Thyroid gland (tissue), 4 donors: ENCODE measurements around the gene STK24. TPM values are rescaled to one million over a fixed set of nuclear protein-coding genes. Genes with fewer than 3 reads are reported as not detected.
A peak's percentile ranks its signal among the peaks of the same experiment; 100 is the strongest.

Experiments used
- DNase-seq, 2 donors: peaks; one replicate each; pipeline ENCODE4 v3.0.0-alpha.2; 2019
- H3K27ac ChIP-seq, 3 donors: fragments of 200-600 bp; sonication (generic); 1 replicate in 2 of 3; 2 replicates in 1 of 3; pipeline ENCODE4 v1.5.1; 2016 to 2019; ENCODE audit warnings: mild to moderate bottlenecking in 1 of 3, moderate library complexity in 1 of 3
- H3K27me3 ChIP-seq: fragments of 200-600 bp; sonication (generic); one replicate; pipeline ENCODE4 v1.5.1; 2019
- H3K36me3 ChIP-seq, 2 donors: fragments of 200-600 bp; sonication (generic); one replicate each; pipeline ENCODE4 v1.5.1; 2016 to 2019
- H3K4me1 ChIP-seq, 2 donors: fragments of 200-600 bp; sonication (generic); one replicate each; pipeline ENCODE4 v1.5.1; 2017 to 2019
- H3K4me3 ChIP-seq, 3 donors: fragments of 200-600 bp; sonication (generic); replicated peaks in 1 of 3; 1 replicate in 2 of 3; 2 replicates in 1 of 3; pipeline ENCODE4 v1.5.1; 2016; ENCODE audit warnings: mild to moderate bottlenecking in 1 of 3
- H3K9me3 ChIP-seq: fragments of 200-600 bp; sonication (generic); one replicate; pipeline ENCODE4 v1.5.1; 2017
- POLR2A ChIP-seq, 2 donors: fragments of 450-650 bp; IDR thresholded peaks; one replicate each; pipeline ENCODE4 v1.6.1; 2017; ENCODE audit warnings: antibody characterized with exemption in 2 of 2, mild to moderate bottlenecking in 2 of 2, moderate library complexity in 1 of 2
- WGBS, 2 donors: methylation state at CpG; one replicate each; pipeline ENCODE4 v1.1.5; 2017; 5-methylcytosine and 5-hydroxymethylcytosine counted together
- intact Hi-C: fragments of 100-400 bp; cut with DNase I; formaldehyde crosslinking; loops from one replicate; pipeline ENCODE4 v1.15.1; 2023
- total RNA-seq, 4 donors: library from RNA; depleted of rRNA; stranded (reverse); fragments of >200 nt; gene quantifications; one replicate each; pipeline ENCODE4 v1.2.3, GENCODE V29; 2016
- TF ChIP-seq, protein P1 (sequence below), 6 experiments: fragments of 200-600 bp in 3 of 6; fragments of 450-650 bp in 3 of 6; sonication (generic) in 3 of 6; IDR thresholded peaks; one replicate each; pipeline ENCODE4 v1.5.1; 2016 to 2019; ENCODE audit warnings: antibody characterized with exemption in 6 of 6, mild to moderate bottlenecking in 2 of 6, inconsistent platforms in 1 of 6, moderate library complexity in 1 of 6

STK24 gene
- total RNA-seq, 4 donors from 2014 or later, result 74.5 to 102 (median 90.7) TPM

DNA sequence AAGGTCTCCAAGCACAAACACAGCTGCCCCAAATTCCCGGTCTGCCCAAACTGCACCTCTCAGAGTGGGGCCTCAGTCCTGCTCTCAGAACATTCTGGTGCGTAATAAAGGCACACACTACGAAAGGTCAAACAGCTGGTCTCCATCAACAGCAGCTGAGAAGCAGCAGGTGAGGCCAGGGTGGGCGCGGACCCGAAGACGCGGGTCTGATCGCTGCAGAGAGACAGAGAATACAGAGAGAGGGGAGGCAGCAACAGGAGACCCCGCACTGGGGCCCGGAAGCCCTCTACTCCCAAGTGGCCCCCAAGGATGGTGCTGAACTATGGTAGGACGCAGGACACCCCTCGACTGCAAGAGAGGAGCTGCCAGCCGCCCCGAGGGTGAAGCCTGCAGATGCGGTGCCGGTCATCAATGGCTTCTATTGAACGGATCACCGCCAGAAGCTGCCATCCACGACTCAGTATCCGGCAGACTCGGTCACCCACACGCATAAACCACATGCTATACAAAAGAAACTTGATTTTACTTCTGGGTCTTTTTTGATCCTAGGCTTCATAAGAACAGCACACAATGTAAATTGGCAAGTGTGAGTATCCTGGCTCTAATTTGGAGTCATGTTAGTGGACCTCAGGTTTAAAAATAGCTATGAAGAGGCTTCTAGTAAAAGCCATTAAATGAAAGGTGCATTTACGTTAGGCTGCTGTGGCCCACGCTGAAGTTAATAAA, 33.4 kb downstream of the STK24 start:
- peaks cover 58 to 78% of the 10 kb centered on the region in 2 donors for H3K4me1 ChIP-seq
- intact Hi-C loops, result no loop called here
- no peaks in the 10 kb centered on the region for H3K36me3 ChIP-seq
- no peak overlapping the region for H3K4me3 ChIP-seq
- H3K9me3 ChIP-seq, result no peaks in the 10 kb centered on the region
- no peak for DNase-seq
- peak overlapping the region in 1 of 3 donors; percentile 92 for H3K27ac ChIP-seq
- TF ChIP-seq, protein P1, sequence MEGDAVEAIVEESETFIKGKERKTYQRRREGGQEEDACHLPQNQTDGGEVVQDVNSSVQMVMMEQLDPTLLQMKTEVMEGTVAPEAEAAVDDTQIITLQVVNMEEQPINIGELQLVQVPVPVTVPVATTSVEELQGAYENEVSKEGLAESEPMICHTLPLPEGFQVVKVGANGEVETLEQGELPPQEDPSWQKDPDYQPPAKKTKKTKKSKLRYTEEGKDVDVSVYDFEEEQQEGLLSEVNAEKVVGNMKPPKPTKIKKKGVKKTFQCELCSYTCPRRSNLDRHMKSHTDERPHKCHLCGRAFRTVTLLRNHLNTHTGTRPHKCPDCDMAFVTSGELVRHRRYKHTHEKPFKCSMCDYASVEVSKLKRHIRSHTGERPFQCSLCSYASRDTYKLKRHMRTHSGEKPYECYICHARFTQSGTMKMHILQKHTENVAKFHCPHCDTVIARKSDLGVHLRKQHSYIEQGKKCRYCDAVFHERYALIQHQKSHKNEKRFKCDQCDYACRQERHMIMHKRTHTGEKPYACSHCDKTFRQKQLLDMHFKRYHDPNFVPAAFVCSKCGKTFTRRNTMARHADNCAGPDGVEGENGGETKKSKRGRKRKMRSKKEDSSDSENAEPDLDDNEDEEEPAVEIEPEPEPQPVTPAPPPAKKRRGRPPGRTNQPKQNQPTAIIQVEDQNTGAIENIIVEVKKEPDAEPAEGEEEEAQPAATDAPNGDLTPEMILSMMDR (IDR thresholded peaks at IDR 0.05), result no peak
- no peak for TF ChIP-seq POLR2A (IDR thresholded peaks at IDR 0.05)
- WGBS, 2 donors, result 91 to 92% methylated on average over 25 of the region's 25 CpGs
- no peaks in the 10 kb centered on the region for H3K27me3 ChIP-seq

DNA sequence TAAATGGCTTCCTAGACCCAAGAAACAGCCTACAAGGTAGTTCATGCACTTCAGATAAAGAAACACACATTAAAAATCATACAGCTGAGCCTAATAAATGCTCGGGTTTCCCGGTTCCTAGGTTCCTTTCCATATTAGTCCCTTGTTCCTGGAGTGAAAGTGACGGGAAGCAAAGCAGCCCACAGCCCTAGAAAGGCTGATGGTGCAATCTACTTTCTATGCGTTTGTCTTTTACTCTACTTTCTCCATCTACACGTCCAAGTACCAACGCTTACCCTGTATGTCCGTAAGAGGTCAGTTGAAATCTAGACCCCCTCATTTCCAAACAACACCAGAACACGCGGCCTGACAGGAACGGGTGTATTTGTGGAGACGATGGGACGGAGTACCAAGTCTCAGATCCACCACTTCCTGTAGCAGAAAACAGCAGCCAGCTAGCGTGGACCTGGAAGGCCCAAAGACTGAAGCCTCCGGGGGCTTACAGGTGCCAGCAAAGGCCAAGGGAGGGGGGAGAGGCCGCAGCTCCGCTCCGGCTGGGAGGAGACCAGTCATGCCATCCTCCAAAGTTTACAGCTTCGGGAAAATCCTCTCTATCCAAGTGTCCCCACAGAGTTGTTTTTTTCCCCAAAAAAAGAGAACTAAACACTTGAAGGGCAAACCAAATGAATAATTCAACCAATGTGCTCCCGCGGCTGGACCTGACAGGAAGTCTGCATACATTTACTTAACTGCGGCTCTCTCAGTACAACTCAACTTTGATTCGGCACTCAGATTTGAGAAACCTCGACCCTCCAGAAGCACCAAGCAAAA, 34.1 kb downstream of the STK24 start:
- H3K4me3 ChIP-seq, result no peak overlapping the region

DNA sequence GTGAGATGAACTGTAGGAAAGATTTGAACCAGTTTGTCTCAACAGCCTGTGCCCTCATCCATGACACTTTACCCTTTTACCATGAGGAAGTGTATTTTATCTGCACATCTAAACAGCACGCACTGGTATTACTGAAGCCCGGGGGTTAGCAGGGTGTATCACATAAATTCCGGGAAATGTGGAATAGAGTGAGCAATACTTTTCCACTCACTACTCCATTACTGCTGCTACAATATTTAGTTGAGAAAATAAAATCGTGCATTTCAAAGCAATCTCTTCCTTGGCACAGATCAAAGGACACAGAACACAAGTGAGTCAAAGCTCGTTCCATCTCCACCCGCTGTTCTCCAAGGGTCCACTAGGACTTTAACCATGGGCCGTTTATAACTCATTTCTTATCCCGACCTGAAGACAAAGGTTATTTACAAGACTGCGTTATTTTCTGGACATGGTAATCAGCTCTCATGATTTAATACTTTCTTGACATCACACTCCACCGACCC, 35.2 kb downstream of the STK24 start:
- no peaks in the 10 kb centered on the region for H3K9me3 ChIP-seq
- intact Hi-C loops, result no loop called here
- peaks cover 66 to 82% of the 10 kb centered on the region in 2 donors for H3K4me1 ChIP-seq
- DNase-seq, result no peak
- H3K27ac ChIP-seq, result peak overlapping the region; percentile 79 to 92 (median 84)
- H3K36me3 ChIP-seq, result no peaks in the 10 kb centered on the region
- no peak for TF ChIP-seq POLR2A (IDR thresholded peaks at IDR 0.05)
- TF ChIP-seq, protein P1 (IDR thresholded peaks at IDR 0.05), result peak in 2 of 6 experiments; percentile 14 to 34
- no peaks in the 10 kb centered on the region for H3K27me3 ChIP-seq
- 60 to 66% methylated on average over 10 of the region's 10 CpGs for WGBS, 2 donors
- H3K4me3 ChIP-seq, result no peak overlapping the region

More for the DNA sequence above, 34.1 kb downstream of the STK24 start:
- DNase-seq, result no peak
- 64 to 70% methylated on average over 23 of the region's 23 CpGs for WGBS, 2 donors
- intact Hi-C loops, result no loop called here
- H3K9me3 ChIP-seq, result no peaks in the 10 kb centered on the region
- H3K36me3 ChIP-seq, result no peaks in the 10 kb centered on the region
- peak overlapping the region; percentile 79 to 92 (median 84) for H3K27ac ChIP-seq
- H3K4me1 ChIP-seq, result peaks cover 59 to 74% of the 10 kb centered on the region in 2 donors
- TF ChIP-seq POLR2A (IDR thresholded peaks at IDR 0.05), result no peak
- TF ChIP-seq, protein P1 (IDR thresholded peaks at IDR 0.05), result no peak
- no peaks in the 10 kb centered on the region for H3K27me3 ChIP-seq

- no peak overlapping the region for H3K4me3 ChIP-seq
- no peak for TF ChIP-seq POLR2A (IDR thresholded peaks at IDR 0.05)
- TF ChIP-seq, protein P1 (IDR thresholded peaks at IDR 0.05), result no peak
- WGBS, 2 donors, result 56 to 63% methylated on average over 5 of the region's 5 CpGs
- H3K27ac ChIP-seq, result peak overlapping the region; percentile 79 to 92 (median 84)
- H3K27me3 ChIP-seq, result no peaks in the 10 kb centered on the region
- intact Hi-C loops, result no loop called here
- H3K4me1 ChIP-seq, result peaks cover 69 to 83% of the 10 kb centered on the region in 2 donors
- H3K36me3 ChIP-seq, result no peaks in the 10 kb centered on the region
- no peak for DNase-seq
- no peaks in the 10 kb centered on the region for H3K9me3 ChIP-seq
Measured at GRCh38 chr13:98541191-98541590, 35.7 kb downstream of the STK24 start.
